Measurements from ENCODE around the gene HINT3.

- TF ChIP-seq, protein P1, sequence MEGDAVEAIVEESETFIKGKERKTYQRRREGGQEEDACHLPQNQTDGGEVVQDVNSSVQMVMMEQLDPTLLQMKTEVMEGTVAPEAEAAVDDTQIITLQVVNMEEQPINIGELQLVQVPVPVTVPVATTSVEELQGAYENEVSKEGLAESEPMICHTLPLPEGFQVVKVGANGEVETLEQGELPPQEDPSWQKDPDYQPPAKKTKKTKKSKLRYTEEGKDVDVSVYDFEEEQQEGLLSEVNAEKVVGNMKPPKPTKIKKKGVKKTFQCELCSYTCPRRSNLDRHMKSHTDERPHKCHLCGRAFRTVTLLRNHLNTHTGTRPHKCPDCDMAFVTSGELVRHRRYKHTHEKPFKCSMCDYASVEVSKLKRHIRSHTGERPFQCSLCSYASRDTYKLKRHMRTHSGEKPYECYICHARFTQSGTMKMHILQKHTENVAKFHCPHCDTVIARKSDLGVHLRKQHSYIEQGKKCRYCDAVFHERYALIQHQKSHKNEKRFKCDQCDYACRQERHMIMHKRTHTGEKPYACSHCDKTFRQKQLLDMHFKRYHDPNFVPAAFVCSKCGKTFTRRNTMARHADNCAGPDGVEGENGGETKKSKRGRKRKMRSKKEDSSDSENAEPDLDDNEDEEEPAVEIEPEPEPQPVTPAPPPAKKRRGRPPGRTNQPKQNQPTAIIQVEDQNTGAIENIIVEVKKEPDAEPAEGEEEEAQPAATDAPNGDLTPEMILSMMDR (IDR thresholded peaks at IDR 0.05): no peak
- no peak for TF ChIP-seq POLR2A (IDR thresholded peaks at IDR 0.05)
These were observed 597 bp upstream of the HINT3 start for GRCh38 chr6:125955973-125956372.
